ENCODE results near the gene ATOSB.
A peak's percentile ranks its signal among the peaks of the same experiment; 100 is the strongest.

ATOSB gene

DNA sequence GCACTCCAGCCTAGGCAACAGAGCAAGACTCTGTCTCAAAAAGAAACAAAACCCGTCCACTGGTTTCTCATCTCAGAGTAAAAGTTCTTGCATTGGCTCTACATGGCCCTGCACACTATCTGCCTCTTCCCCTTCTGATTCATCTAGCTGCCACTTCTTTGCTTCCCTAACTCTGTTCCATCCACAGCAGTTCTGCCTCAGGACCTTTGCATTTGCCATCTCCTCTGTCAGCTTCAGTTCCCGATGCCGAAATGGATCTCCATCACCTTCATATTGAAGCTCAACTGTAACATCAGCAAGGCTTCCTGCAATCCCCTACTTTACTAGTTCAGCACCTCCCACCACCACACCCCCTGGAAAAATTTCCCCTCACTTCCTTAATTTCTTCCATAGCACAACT lies 18.1 kb downstream of the ATOSB start:
- H3K36me3 Mint-ChIP-seq (ENCODE audit: low read depth) = peaks cover 23% of the 10 kb centered on the region
- H3K27ac Mint-ChIP-seq = no peak overlapping the region
- H3K4me1 Mint-ChIP-seq = peaks cover 34% of the 10 kb centered on the region
- H3K4me3 Mint-ChIP-seq = peak overlapping the region; percentile 60
- TF ChIP-seq, protein P1, sequence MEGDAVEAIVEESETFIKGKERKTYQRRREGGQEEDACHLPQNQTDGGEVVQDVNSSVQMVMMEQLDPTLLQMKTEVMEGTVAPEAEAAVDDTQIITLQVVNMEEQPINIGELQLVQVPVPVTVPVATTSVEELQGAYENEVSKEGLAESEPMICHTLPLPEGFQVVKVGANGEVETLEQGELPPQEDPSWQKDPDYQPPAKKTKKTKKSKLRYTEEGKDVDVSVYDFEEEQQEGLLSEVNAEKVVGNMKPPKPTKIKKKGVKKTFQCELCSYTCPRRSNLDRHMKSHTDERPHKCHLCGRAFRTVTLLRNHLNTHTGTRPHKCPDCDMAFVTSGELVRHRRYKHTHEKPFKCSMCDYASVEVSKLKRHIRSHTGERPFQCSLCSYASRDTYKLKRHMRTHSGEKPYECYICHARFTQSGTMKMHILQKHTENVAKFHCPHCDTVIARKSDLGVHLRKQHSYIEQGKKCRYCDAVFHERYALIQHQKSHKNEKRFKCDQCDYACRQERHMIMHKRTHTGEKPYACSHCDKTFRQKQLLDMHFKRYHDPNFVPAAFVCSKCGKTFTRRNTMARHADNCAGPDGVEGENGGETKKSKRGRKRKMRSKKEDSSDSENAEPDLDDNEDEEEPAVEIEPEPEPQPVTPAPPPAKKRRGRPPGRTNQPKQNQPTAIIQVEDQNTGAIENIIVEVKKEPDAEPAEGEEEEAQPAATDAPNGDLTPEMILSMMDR (IDR thresholded peaks at IDR 0.05) = no peak
- no peaks in the 10 kb centered on the region for H3K9me3 Mint-ChIP-seq
- DNase-seq = no peak
- no peaks in the 10 kb centered on the region for H3K27me3 Mint-ChIP-seq (ENCODE audit: low read depth, poor library complexity)

DNA sequence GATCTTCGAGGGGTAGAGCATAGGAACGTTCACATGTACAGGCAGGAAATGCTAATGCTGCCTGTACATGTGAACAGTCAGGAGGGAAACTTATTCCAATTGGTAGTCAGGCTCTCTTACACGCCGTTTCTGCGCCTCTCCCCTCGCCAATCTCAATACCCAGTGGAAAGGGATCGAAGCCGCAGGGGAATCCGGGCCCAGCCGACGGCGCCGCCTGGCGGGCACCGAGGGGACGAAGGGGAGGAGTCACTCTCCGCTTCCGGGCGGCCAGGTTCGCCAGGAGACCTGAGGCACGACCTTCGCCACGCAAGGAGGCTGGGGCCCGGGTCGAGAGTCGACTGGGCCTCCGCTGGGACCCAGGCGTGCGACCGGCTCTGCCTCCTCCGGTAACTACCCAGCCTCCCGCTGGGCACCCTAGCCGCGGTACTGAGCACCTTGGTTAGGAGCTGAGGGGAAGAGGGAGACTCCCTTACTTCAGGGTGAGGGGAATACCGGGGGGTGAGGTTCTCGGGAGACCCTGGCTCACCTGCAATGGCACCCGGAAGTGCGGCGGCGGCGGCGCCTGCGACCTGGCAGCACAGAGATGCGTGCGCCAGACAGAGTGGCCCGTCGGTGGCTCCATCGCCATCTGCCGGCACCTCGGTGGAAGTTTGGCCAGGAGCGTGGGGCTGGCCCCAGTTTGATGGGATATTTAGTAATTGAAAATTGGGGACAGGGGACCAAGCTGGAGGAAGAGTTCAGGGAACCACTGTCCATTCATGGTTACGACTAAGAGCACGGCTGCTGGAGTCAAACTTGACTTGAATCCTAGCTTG lies 19.4 kb downstream of the ATOSB start, which contains the start of gene PIGO:
Gene PIGO (minus strand): TSS at position 557 of the 815 bp plus-strand sequence. CDS start 1,026 bp downstream, outside the sequence.
- Mint-ChIP-seq H3K36me3 (ENCODE audit: low read depth) (peaks cover 31% of the 10 kb centered on the region), H3K27ac (peak within 1 kb of the TSS; percentile 92), H3K4me3 (peak within 1 kb of the TSS; percentile 86), H3K4me1 (peaks cover 22% of the 10 kb centered on the region), H3K9me3 (no peaks in the 10 kb centered on the region), H3K27me3 (ENCODE audit: low read depth, poor library complexity) (no peaks in the 10 kb centered on the region)
- peak; percentile 89 for DNase-seq
- TF ChIP-seq, protein P1 (IDR thresholded peaks at IDR 0.05) = peak; percentile 79

DNA sequence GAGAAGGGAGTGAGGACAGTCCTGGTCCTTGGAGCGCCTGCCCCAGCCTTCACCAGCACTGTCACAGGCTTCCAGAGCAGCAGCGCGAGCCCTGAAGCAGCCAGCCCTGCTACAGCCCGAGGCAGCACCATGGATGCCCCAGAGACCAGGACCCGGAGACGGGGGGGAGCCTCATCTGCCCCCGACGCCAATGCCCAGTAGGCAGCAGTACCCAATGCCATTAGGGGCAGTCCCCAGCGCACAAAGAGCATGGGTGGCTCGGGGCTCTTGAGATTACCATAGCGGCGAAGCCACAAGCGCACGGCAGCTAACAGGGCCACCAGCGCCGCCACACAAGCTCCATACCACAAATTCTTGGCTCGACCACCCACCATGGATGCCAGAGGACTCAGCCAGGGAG lies 24.1 kb downstream of the ATOSB start:
- Mint-ChIP-seq H3K4me1 (peaks cover 12% of the 10 kb centered on the region), H3K36me3 (ENCODE audit: low read depth) (peaks cover 22% of the 10 kb centered on the region), H3K27ac (no peak overlapping the region), H3K27me3 (ENCODE audit: low read depth, poor library complexity) (no peaks in the 10 kb centered on the region), H3K9me3 (no peaks in the 10 kb centered on the region), H3K4me3 (no peak overlapping the region)
- TF ChIP-seq, protein P1 (IDR thresholded peaks at IDR 0.05) = no peak
- DNase-seq = no peak

DNA sequence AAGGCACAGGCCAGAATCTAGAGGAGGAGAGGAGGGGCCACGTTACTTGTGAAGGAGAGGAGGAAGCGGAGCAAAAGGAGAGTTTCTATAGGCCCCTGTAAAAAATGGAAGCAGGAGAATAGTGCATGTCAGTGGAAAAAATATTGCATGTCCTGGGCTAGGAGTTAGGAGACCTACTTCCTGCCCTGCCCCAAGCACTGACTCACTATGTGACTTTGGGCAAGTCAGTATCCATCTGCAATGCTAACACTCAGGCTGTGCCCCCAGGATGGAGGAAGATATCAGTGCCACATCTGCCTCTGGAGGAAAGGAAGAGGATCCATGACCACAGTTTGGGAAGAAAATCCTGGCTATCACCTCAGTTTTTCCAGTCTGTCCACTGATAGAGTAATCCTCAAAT lies 26.2 kb downstream of the ATOSB start:
- Mint-ChIP-seq H3K36me3 (ENCODE audit: low read depth) (peaks cover 33% of the 10 kb centered on the region), H3K4me3 (no peak overlapping the region), H3K27ac (peak overlapping the region; percentile 92), H3K9me3 (no peaks in the 10 kb centered on the region), H3K4me1 (no peaks in the 10 kb centered on the region), H3K27me3 (ENCODE audit: low read depth, poor library complexity) (no peaks in the 10 kb centered on the region)
- DNase-seq = no peak
- TF ChIP-seq, protein P1 (IDR thresholded peaks at IDR 0.05) = no peak

DNA sequence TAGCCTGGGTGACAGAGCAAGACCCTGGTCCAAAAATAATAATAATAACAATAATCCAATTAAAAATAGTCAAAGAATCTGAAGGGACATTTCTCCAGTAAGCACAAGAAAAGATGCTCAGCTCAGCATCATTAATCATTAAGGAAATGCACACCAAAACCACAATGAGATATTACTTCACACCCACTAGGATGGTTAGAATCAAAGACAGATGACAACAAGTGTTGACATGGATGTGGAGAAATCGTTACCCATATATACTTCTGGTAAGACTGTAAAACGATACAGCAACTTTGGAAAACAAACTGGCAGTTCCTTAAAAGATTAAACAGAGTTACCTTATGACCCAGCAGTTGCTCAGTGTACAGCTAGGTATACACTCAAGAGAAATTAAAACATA lies 30.6 kb downstream of the ATOSB start:
- no peaks in the 10 kb centered on the region for H3K27me3 Mint-ChIP-seq (ENCODE audit: low read depth, poor library complexity)
- H3K4me1 Mint-ChIP-seq = peaks cover 4% of the 10 kb centered on the region
- no peak overlapping the region for H3K27ac Mint-ChIP-seq
- H3K36me3 Mint-ChIP-seq (ENCODE audit: low read depth) = peaks cover 22% of the 10 kb centered on the region
- no peak for DNase-seq
- H3K9me3 Mint-ChIP-seq = no peaks in the 10 kb centered on the region
- H3K4me3 Mint-ChIP-seq = no peak overlapping the region
- TF ChIP-seq, protein P1 (IDR thresholded peaks at IDR 0.05) = no peak

All from nephron progenitor cell (in vitro differentiated cells).